HTR-8/SVneo (cell line): ENCODE results near the gene ALX4.

Experiments
- DNase-seq: peaks from one replicate; pipeline ENCODE4 v3.0.0; 2011; ENCODE audit warnings: low spot score, mixed read lengths; ENCODE audit not compliant: insufficient read length
- FAIRE-seq: peaks from 2 replicates; lab custom pipeline; 2011; peaks lifted over from hg19 to GRCh38; lab: Jason Lieb, UNC

The ALX4 gene

GRCh38 chr11:44304091-44305025 is 5.6 kb downstream of the ALX4 start:
- no peak for FAIRE-seq
- DNase-seq: no peak

GRCh38 chr11:44303401-44303938 is 6.5 kb downstream of the ALX4 start:
- DNase-seq (no peak), FAIRE-seq (no peak)

- FAIRE-seq: peak; percentile 87
- peak; percentile 84 for DNase-seq
Measured at GRCh38 chr11:44301564-44302271, 8.2 kb downstream of the ALX4 start.

GRCh38 chr11:44300844-44301563 is 8.9 kb downstream of the ALX4 start:
- FAIRE-seq: peak; percentile 20
- DNase-seq: peak; percentile 73

GRCh38 chr11:44298862-44299261 is 11.1 kb downstream of the ALX4 start:
- FAIRE-seq: no peak

GRCh38 chr11:44290208-44290607 is 19.7 kb downstream of the ALX4 start:
- FAIRE-seq (no peak), DNase-seq (no peak)

More at GRCh38 chr11:44298862-44299261, 11.1 kb downstream of the ALX4 start:
- no peak for DNase-seq

GRCh38 chr11:44288133-44288526 is 21.8 kb downstream of the ALX4 start:
- FAIRE-seq: no peak
- DNase-seq: no peak

GRCh38 chr11:44286911-44287310 is 23.0 kb downstream of the ALX4 start:
- FAIRE-seq (no peak), DNase-seq (no peak)

- peak; percentile 76 for DNase-seq
- peak; percentile 63 for FAIRE-seq
Measured at GRCh38 chr11:44286268-44286880, 23.6 kb downstream of the ALX4 start.

- no peak for FAIRE-seq
- DNase-seq: no peak
Measured at GRCh38 chr11:44285756-44286155, 24.2 kb downstream of the ALX4 start.

GRCh38 chr11:44282620-44283019 is 27.3 kb downstream of the ALX4 start:
- FAIRE-seq (no peak), DNase-seq (no peak)

- FAIRE-seq (no peak), DNase-seq (no peak)
Measured at GRCh38 chr11:44281151-44281550, 28.8 kb downstream of the ALX4 start.

- DNase-seq (no peak), FAIRE-seq (no peak)
Measured at GRCh38 chr11:44280257-44280656, 29.7 kb downstream of the ALX4 start.

GRCh38 chr11:44279483-44279882 is 30.5 kb downstream of the ALX4 start:
- DNase-seq: no peak
- FAIRE-seq: no peak

- FAIRE-seq: no peak
- DNase-seq: no peak
Measured at GRCh38 chr11:44277196-44278090, 32.5 kb downstream of the ALX4 start.

GRCh38 chr11:44275961-44276550 is 33.9 kb downstream of the ALX4 start:
- no peak for FAIRE-seq

GRCh38 chr11:44275241-44275640 is 34.7 kb downstream of the ALX4 start:
- DNase-seq: no peak
- FAIRE-seq: no peak

More at GRCh38 chr11:44275961-44276550, 33.9 kb downstream of the ALX4 start:
- no peak for DNase-seq

- FAIRE-seq (peak; percentile 63), DNase-seq (no peak)
Measured at GRCh38 chr11:44274404-44274803, 35.5 kb downstream of the ALX4 start.

- no peak for FAIRE-seq
Measured at GRCh38 chr11:44271286-44271685, 38.7 kb downstream of the ALX4 start.

More at GRCh38 chr11:44271286-44271685, 38.7 kb downstream of the ALX4 start:
- DNase-seq: no peak
